ENCODE results near the gene DMP1.
"Not testable (repeated sequence)": the region's sequence is repeated elsewhere in the genome, so short reads cannot be mapped to it uniquely, and the experiment has no call there.

DMP1 gene

GRCh38 chr4:87669373-87669772 lies 19.3 kb downstream of the DMP1 start:
- Histone ChIP-seq H4K20me1 (no peaks in the 10 kb centered on the region), H3K4me2 (no peak overlapping the region), H3K4me1 (no peaks in the 10 kb centered on the region), H3K4me3 (no peak overlapping the region), H3K27ac (no peak overlapping the region), H3K36me3 (peaks cover 0 to 8% (median 0%) of the 10 kb centered on the region in 11 experiments; a peak in 1 of 22 replicates), H3K27me3 (no peaks in the 10 kb centered on the region), H3K9ac (no peak overlapping the region), H3K9me3 (replicated peaks in 1 of 11) (peaks cover 17 to 33% (median 30%) of the 10 kb centered on the region in 11 experiments)
- TF ChIP-seq Cebpa-rat (IDR thresholded peaks at IDR 0.05) = no peak

GRCh38 chr4:87677731-87678130 lies 27.7 kb downstream of the DMP1 start:
- no peak overlapping the region for H3K4me3 ChIP-seq
- H3K27me3 ChIP-seq = no peaks in the 10 kb centered on the region
- H3K9ac ChIP-seq = no peak overlapping the region
- peaks cover 0 to 8% (median 0%) of the 10 kb centered on the region in 11 experiments; a peak in 1 of 22 replicates for H3K36me3 ChIP-seq
- no peaks in the 10 kb centered on the region for H4K20me1 ChIP-seq
- peak overlapping the region in 3 of 11 experiments; percentile 8 to 48 (median 33); a peak in 4 of 22 replicates for H3K4me2 ChIP-seq
- H3K4me1 ChIP-seq = peaks cover 0 to 32% (median 0%) of the 10 kb centered on the region in 10 experiments; a peak in 7 of 20 replicates
- peaks cover 26 to 39% (median 31%) of the 10 kb centered on the region in 11 experiments for H3K9me3 ChIP-seq (replicated peaks in 1 of 11)
- H3K27ac ChIP-seq = peak overlapping the region in 2 of 11 experiments; percentile 6 to 32; a peak in 2 of 22 replicates
- no peak for TF ChIP-seq Cebpa-rat (IDR thresholded peaks at IDR 0.05)

GRCh38 chr4:87679449-87680169 lies 29.5 kb downstream of the DMP1 start:
- Histone ChIP-seq H3K9ac (no peak overlapping the region), H3K27me3 (no peaks in the 10 kb centered on the region), H3K9me3 (replicated peaks in 1 of 11) (peaks cover 8 to 32% (median 13%) of the 10 kb centered on the region in 11 experiments; a peak in 21 of 22 replicates), H3K4me2 (peak overlapping the region in 1 of 11 experiments; percentile 32; a peak in 2 of 22 replicates), H3K36me3 (no peaks in the 10 kb centered on the region), H4K20me1 (no peaks in the 10 kb centered on the region), H3K4me3 (no peak overlapping the region), H3K27ac (no peak overlapping the region), H3K4me1 (peaks cover 0 to 32% (median 0%) of the 10 kb centered on the region in 10 experiments; a peak in 7 of 20 replicates)
- TF ChIP-seq Cebpa-rat (IDR thresholded peaks at IDR 0.05) = no peak

- H3K4me2 ChIP-seq = peak overlapping the region in 1 of 11 experiments; percentile 32; a peak in 1 of 22 replicates
- no peaks in the 10 kb centered on the region for H3K36me3 ChIP-seq
- H3K27me3 ChIP-seq = no peaks in the 10 kb centered on the region
- no peak overlapping the region for H3K9ac ChIP-seq
- peaks cover 0 to 32% (median 0%) of the 10 kb centered on the region in 10 experiments; a peak in 7 of 20 replicates for H3K4me1 ChIP-seq
- TF ChIP-seq Cebpa-rat (IDR thresholded peaks at IDR 0.05) = no peak
- H3K9me3 ChIP-seq (replicated peaks in 1 of 11) = peaks cover under 1 to 26% (median 7%) of the 10 kb centered on the region in 11 experiments; a peak in 16 of 22 replicates
- no peak overlapping the region for H3K4me3 ChIP-seq
- no peaks in the 10 kb centered on the region for H4K20me1 ChIP-seq
- no peak overlapping the region for H3K27ac ChIP-seq
Observed at GRCh38 chr4:87680271-87680670, 30.2 kb downstream of the DMP1 start.

DNA sequence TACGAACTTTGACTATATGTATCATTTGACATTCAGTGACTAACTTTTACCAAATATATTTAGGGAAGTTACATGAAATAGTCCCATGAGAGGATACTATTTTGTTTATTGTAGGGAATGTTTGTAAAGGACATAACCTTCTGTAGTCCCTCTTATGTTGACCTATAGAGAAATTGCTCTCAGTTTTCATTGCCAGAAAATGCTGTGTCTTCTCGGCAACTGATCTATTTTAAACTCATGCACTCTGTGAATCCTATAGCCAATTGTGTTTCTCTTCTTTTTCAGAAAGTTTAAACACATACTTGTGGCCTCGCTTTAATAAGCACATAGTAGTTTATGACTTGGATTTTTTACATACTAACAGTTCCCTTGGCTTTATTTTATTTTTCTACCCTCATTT lies 38.2 kb downstream of the DMP1 start:
- Histone ChIP-seq H3K27me3 (no peaks in the 10 kb centered on the region), H3K36me3 (peaks cover 0 to 3% (median 0%) of the 10 kb centered on the region in 11 experiments; a peak in 2 of 22 replicates), H3K9me3 (replicated peaks in 1 of 11) (peaks cover 28 to 41% (median 34%) of the 10 kb centered on the region in 11 experiments), H3K9ac (no peak overlapping the region), H3K4me3 (no peak overlapping the region), H3K4me2 (no peak overlapping the region), H4K20me1 (no peaks in the 10 kb centered on the region), H3K4me1 (no peaks in the 10 kb centered on the region), H3K27ac (no peak overlapping the region)
- TF ChIP-seq Cebpa-rat (IDR thresholded peaks at IDR 0.05) = no peak

GRCh38 chr4:87690947-87691346 lies 40.9 kb downstream of the DMP1 start:
- peaks cover 38 to 50% (median 45%) of the 10 kb centered on the region in 11 experiments for H3K9me3 ChIP-seq (replicated peaks in 1 of 11)
- H3K4me1 ChIP-seq, H3K36me3 ChIP-seq, H4K20me1 ChIP-seq, H3K4me3 ChIP-seq, H3K27me3 ChIP-seq, H3K9ac ChIP-seq, H3K27ac ChIP-seq, H3K4me2 ChIP-seq: not testable (repeated sequence)

- not testable (repeated sequence) for H3K4me1 ChIP-seq, H4K20me1 ChIP-seq, H3K36me3 ChIP-seq, H3K27ac ChIP-seq, H3K27me3 ChIP-seq, H3K9ac ChIP-seq, H3K4me3 ChIP-seq, H3K4me2 ChIP-seq
- peaks cover 40 to 54% (median 47%) of the 10 kb centered on the region in 11 experiments for H3K9me3 ChIP-seq (replicated peaks in 1 of 11)
Observed at GRCh38 chr4:87692060-87692459, 42.0 kb downstream of the DMP1 start.

- no peak overlapping the region for H3K27ac ChIP-seq
- no peak overlapping the region for H3K4me2 ChIP-seq
- TF ChIP-seq Cebpa-rat (IDR thresholded peaks at IDR 0.05) = no peak
- no peaks in the 10 kb centered on the region for H3K27me3 ChIP-seq
- no peak overlapping the region for H3K9ac ChIP-seq
- H3K4me1 ChIP-seq = no peaks in the 10 kb centered on the region
- H3K4me3 ChIP-seq = no peak overlapping the region
- H3K36me3 ChIP-seq = peaks cover 0 to 3% (median 0%) of the 10 kb centered on the region in 11 experiments; a peak in 2 of 22 replicates
- H4K20me1 ChIP-seq = no peaks in the 10 kb centered on the region
- peaks cover 33 to 46% (median 42%) of the 10 kb centered on the region in 11 experiments for H3K9me3 ChIP-seq (replicated peaks in 1 of 11)
Observed at GRCh38 chr4:87697272-87697671, 47.2 kb downstream of the DMP1 start.

DNA sequence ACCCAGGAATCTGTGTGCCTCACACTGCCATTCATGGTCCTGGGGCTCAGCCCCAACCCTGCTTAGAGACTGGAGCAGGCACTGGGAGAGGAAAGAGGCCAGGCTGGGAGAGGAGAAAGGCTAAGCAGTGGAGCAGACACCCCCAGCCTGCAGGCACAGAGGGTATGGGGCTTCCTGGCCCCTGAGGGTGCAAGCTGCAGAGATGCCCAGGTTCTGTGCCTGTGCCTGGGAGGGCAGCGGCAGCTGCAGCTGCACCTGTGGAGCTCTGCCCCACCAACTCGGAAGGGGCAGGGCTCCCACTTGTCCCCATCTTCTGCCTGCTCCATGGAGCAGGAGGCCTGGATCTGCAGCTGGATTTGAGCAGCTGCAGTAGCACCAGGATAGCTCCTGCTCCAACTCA lies 47.9 kb downstream of the DMP1 start:
- H3K4me2 ChIP-seq = no peak overlapping the region
- peaks cover 26 to 39% (median 36%) of the 10 kb centered on the region in 11 experiments for H3K9me3 ChIP-seq (replicated peaks in 1 of 11)
- no peak overlapping the region for H3K4me3 ChIP-seq
- H3K27me3 ChIP-seq = no peaks in the 10 kb centered on the region
- H3K27ac ChIP-seq = no peak overlapping the region
- H3K36me3 ChIP-seq = no peaks in the 10 kb centered on the region; a peak in 1 of 22 replicates
- H3K9ac ChIP-seq = no peak overlapping the region
- H4K20me1 ChIP-seq = no peaks in the 10 kb centered on the region
- no peak for TF ChIP-seq Cebpa-rat (IDR thresholded peaks at IDR 0.05)
- no peaks in the 10 kb centered on the region for H3K4me1 ChIP-seq
